PC-3 (cell line): ENCODE results near the gene ANKIB1. TPM values are rescaled to one million over a fixed set of nuclear protein-coding genes. Genes with fewer than 3 reads are reported as not detected.

Experiments used
- ATAC-seq: fragments of 200-7000 bp; cut with Tn5 transposase; 2 replicates; pipeline ENCODE4 v1.9.1; 2020; ENCODE audit warnings: mild to moderate bottlenecking, moderate library complexity
- BruUV-seq: library from RNA; stranded (reverse); fragments of 400-500 nt; replicated peaks from 2 replicates; lab custom pipeline; 2021; lab: Mats Ljungman, UMichigan
- CTCF ChIA-PET: fragments of 300-600 bp; sonication (Branson Sonifier 250); formaldehyde crosslinking; loops from one replicate; lab custom pipeline; 2022; ENCODE audit warnings: antibody characterized with exemption; lab: Charles Lee
- POLR2A ChIA-PET: fragments of 300-600 bp; sonication (Branson Sonifier 250); formaldehyde crosslinking; loops from one replicate; lab custom pipeline; 2022; ENCODE audit warnings: antibody characterized with exemption; ENCODE audit not compliant: unreplicated experiment; lab: Charles Lee
- DNase-seq: peaks from one replicate; pipeline ENCODE4 v3.0.0-alpha.2; 2015
- H2AFZ ChIP-seq: fragments of 300-600 bp; sonication (generic); 2 replicates; pipeline ENCODE4 v1.6.0; 2016; ENCODE audit warnings: antibody characterized with exemption, low read length
- H3F3A ChIP-seq: fragments of 300-600 bp; sonication (generic); one replicate; pipeline ENCODE4 v1.6.0; 2017; ENCODE audit warnings: antibody characterized with exemption, low read length, control low read depth, mild to moderate bottlenecking; ENCODE audit not compliant: unreplicated experiment
- H3K27ac ChIP-seq: fragments of 300-600 bp; sonication (generic); 2 replicates; pipeline ENCODE4 v1.5.1; 2016; ENCODE audit warnings: mild to moderate bottlenecking, low read length
- H3K27me3 ChIP-seq: fragments of 300-600 bp; sonication (generic); 2 replicates; pipeline ENCODE4 v1.6.1; 2016; ENCODE audit warnings: low read length, mixed read lengths
- H3K36me3 ChIP-seq: fragments of 300-600 bp; sonication (generic); 2 replicates; pipeline ENCODE4 v1.6.1; 2016; ENCODE audit warnings: low read depth, mixed run types, low read length, mixed read lengths
- H3K4me1 ChIP-seq: fragments of 300-600 bp; sonication (generic); 2 replicates; pipeline ENCODE4 v1.5.1; 2016; ENCODE audit warnings: low read length; ENCODE audit not compliant: insufficient read depth
- H3K4me2 ChIP-seq: fragments of 300-600 bp; sonication (generic); 2 replicates; pipeline ENCODE4 v1.6.0; 2016; ENCODE audit warnings: low read length
- H3K4me3 ChIP-seq: fragments of 300-600 bp; sonication (generic); 2 replicates; pipeline ENCODE4 v1.5.1; 2016; ENCODE audit warnings: mild to moderate bottlenecking, low read length, mixed read lengths
- H3K79me2 ChIP-seq: fragments of 300-600 bp; sonication (generic); 2 replicates; pipeline ENCODE4 v1.6.1; 2017; ENCODE audit warnings: low read length, mixed read lengths
- H3K9ac ChIP-seq: fragments of 300-600 bp; sonication (generic); 2 replicates; pipeline ENCODE4 v1.6.0; 2016; ENCODE audit warnings: mild to moderate bottlenecking, low read length
- H3K9me2 ChIP-seq: fragments of 300-600 bp; sonication (generic); replicated peaks from 2 replicates; pipeline ENCODE4 v1.6.1; 2016; ENCODE audit warnings: mixed run types, low read length, mixed read lengths
- H3K9me3 ChIP-seq: fragments of 300-600 bp; sonication (generic); 2 replicates; pipeline ENCODE4 v1.6.1; 2016; ENCODE audit warnings: low read length, mixed read lengths
- H4K20me1 ChIP-seq: fragments of 300-600 bp; sonication (generic); 2 replicates; pipeline ENCODE4 v1.6.1; 2016; ENCODE audit warnings: low read length, mixed read lengths
- EZH2 ChIP-seq: fragments of 300-600 bp; sonication (generic); IDR thresholded peaks from one replicate; pipeline ENCODE4 v1.6.1; 2017; ENCODE audit warnings: antibody characterized with exemption, mild to moderate bottlenecking, low read length; ENCODE audit not compliant: unreplicated experiment
- EZH2phosphoT487 ChIP-seq: fragments of 300-600 bp; sonication (generic); IDR thresholded peaks from 2 replicates; pipeline ENCODE4 v1.6.1; 2018; ENCODE audit warnings: mild to moderate bottlenecking, antibody characterized with exemption, low read length, borderline replicate concordance
- intact Hi-C: fragments of 100-400 bp; cut with micrococcal nuclease; formaldehyde crosslinking; loops from 2 replicates; pipeline ENCODE4 v1.9.0; 2023
- total RNA-seq: library from RNA; depleted of rRNA; stranded (reverse); fragments of >200 nt; gene quantifications from 2 replicates; pipeline ENCODE4 v1.2.3, GENCODE V29; 2014
- TF ChIP-seq, protein P1 (sequence below): fragments of 300-600 bp; sonication (generic); conservative IDR thresholded peaks from 2 replicates; pipeline ENCODE4 v1.5.1; 2017; ENCODE audit warnings: antibody characterized with exemption, low read depth, mild to moderate bottlenecking, low read length

ANKIB1 gene
- total RNA-seq, 1 experiment from 2014 or later = 32.1 TPM

DNA sequence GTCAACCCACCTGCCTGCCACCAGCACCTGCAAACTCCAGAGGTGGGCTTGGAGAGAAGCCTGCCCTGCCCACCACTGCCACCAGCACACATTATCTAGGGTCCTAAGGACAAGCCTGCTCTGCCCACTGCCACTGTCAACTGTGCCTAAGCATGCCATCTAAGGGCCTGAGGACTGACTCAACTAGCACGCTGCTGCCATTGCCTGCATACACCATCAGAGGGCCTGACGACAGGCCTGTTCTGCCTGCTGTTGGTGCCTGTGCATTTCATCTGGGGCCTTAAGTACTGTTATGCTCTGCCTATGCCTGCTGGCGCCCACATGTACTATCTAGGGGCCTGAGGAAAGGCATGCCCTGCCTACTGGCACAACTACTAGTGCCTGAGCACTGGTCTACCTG is 39.8 kb upstream of the ANKIB1 start:
- no peak for TF ChIP-seq EZH2
- TF ChIP-seq, protein P1, sequence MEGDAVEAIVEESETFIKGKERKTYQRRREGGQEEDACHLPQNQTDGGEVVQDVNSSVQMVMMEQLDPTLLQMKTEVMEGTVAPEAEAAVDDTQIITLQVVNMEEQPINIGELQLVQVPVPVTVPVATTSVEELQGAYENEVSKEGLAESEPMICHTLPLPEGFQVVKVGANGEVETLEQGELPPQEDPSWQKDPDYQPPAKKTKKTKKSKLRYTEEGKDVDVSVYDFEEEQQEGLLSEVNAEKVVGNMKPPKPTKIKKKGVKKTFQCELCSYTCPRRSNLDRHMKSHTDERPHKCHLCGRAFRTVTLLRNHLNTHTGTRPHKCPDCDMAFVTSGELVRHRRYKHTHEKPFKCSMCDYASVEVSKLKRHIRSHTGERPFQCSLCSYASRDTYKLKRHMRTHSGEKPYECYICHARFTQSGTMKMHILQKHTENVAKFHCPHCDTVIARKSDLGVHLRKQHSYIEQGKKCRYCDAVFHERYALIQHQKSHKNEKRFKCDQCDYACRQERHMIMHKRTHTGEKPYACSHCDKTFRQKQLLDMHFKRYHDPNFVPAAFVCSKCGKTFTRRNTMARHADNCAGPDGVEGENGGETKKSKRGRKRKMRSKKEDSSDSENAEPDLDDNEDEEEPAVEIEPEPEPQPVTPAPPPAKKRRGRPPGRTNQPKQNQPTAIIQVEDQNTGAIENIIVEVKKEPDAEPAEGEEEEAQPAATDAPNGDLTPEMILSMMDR = no peak
- TF ChIP-seq EZH2phosphoT487 = no peak
- H3K9me2 ChIP-seq = no peaks in the 10 kb centered on the region
- H4K20me1 ChIP-seq = no peaks in the 10 kb centered on the region
- H3K27me3 ChIP-seq = no peaks in the 10 kb centered on the region
- H3K9me3 ChIP-seq = peaks cover 6% of the 10 kb centered on the region; the same call in 1 of the 2 replicates
- H3K4me1 ChIP-seq = no peaks in the 10 kb centered on the region
- ChIA-PET CTCF (no interaction called here), POLR2A (no interaction called here)
- no peaks in the 10 kb centered on the region for H3F3A ChIP-seq
- DNase-seq (no peak), ATAC-seq (no peak)
- no peak overlapping the region for H3K27ac ChIP-seq
- intact Hi-C loops = no loop called here
- H2AFZ ChIP-seq = no peak overlapping the region
- no peak overlapping the region for H3K4me2 ChIP-seq
- H3K9ac ChIP-seq = no peak overlapping the region
- H3K4me3 ChIP-seq = no peak overlapping the region
- peaks cover 22% of the 10 kb centered on the region for H3K36me3 ChIP-seq
- no peaks in the 10 kb centered on the region; the same call in 1 of the 2 replicates for H3K79me2 ChIP-seq
- no TSS peak for BruUV-seq

DNA sequence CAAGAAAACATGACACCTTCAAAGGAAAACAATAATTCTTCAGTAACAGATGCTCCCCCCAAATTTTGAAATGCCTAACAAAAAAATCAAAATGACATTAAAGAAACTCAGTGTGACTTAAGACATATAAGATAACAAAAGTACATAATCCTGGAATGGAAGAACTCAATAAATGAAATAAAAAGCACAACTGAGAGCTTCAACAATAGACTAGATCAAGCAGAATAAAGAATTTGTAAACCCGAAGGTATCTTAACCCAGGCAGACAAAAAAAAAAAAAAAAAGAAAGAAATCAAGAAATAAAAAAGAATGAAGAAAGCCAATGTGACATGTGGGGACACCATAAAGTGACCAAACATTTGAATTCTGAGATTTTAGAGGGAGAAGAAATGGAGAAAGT is 39.1 kb upstream of the ANKIB1 start:
- Histone ChIP-seq H3K9ac (no peak overlapping the region), H3K36me3 (peaks cover 22% of the 10 kb centered on the region), H3K9me3 (peaks cover 6% of the 10 kb centered on the region; the same call in 1 of the 2 replicates), H3K4me1 (no peaks in the 10 kb centered on the region), H3K27me3 (no peaks in the 10 kb centered on the region), H3K79me2 (no peaks in the 10 kb centered on the region; the same call in 1 of the 2 replicates), H2AFZ (no peak overlapping the region), H3K27ac (no peak overlapping the region), H3K4me2 (no peak overlapping the region), H3K9me2 (no peaks in the 10 kb centered on the region), H3K4me3 (no peak overlapping the region), H4K20me1 (no peaks in the 10 kb centered on the region), H3F3A (no peaks in the 10 kb centered on the region)
- TF ChIP-seq EZH2phosphoT487 (no peak), EZH2 (no peak)
- TF ChIP-seq, protein P1 = no peak
- ATAC-seq (no peak), DNase-seq (no peak)
- no TSS peak for BruUV-seq
- CTCF ChIA-PET = no interaction called here
- POLR2A ChIA-PET = no interaction called here
- intact Hi-C loops = no loop called here

DNA sequence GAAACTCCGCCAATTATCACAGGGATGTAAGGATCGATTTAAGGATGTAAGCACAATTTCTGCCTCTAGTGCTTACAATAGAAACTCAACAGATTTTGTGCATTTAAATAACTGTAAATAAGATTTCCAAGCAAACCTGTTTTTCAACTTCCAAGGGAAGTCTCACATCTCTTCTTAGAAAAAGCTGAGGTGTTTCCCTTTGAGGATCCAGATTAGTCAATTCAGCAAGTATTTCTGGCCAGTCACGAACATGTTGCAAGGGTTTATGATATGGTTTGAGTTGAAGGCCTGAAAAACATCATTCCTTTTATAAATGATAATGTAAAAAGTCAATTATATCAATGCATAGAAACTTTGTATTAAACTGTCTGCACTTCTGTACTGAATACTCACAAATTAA is 24.0 kb upstream of the ANKIB1 start:
- POLR2A ChIA-PET = no interaction called here
- TF ChIP-seq, protein P1 = no peak
- TF ChIP-seq EZH2phosphoT487 = no peak
- TF ChIP-seq EZH2 = no peak
- Histone ChIP-seq H3K4me3 (no peak overlapping the region), H3K9ac (no peak overlapping the region), H3K4me1 (no peaks in the 10 kb centered on the region), H3K27me3 (no peaks in the 10 kb centered on the region), H3K4me2 (no peak overlapping the region), H3K27ac (no peak overlapping the region), H4K20me1 (no peaks in the 10 kb centered on the region), H3K9me3 (no peaks in the 10 kb centered on the region), H3K79me2 (no peaks in the 10 kb centered on the region), H3F3A (no peaks in the 10 kb centered on the region), H3K36me3 (peaks cover 25% of the 10 kb centered on the region), H2AFZ (no peak overlapping the region), H3K9me2 (no peaks in the 10 kb centered on the region)
- CTCF ChIA-PET = no interaction called here
- BruUV-seq = no TSS peak
- DNase-seq (peak; percentile 24), ATAC-seq (no peak)
- intact Hi-C loops = no loop called here
